LNCAP (cell line): Measurements from ENCODE around the gene PAPPA2.

Experiments used
- CTCF ChIP-seq: fragments of 450-650 bp; IDR thresholded peaks from 2 replicates; pipeline ENCODE4 v1.5.1; 2017; ENCODE audit warnings: mild to moderate bottlenecking

The PAPPA2 gene

GRCh38 chr1:176531036-176531435 lies 68.1 kb downstream of the PAPPA2 start:
- TF ChIP-seq CTCF: no peak

DNA sequence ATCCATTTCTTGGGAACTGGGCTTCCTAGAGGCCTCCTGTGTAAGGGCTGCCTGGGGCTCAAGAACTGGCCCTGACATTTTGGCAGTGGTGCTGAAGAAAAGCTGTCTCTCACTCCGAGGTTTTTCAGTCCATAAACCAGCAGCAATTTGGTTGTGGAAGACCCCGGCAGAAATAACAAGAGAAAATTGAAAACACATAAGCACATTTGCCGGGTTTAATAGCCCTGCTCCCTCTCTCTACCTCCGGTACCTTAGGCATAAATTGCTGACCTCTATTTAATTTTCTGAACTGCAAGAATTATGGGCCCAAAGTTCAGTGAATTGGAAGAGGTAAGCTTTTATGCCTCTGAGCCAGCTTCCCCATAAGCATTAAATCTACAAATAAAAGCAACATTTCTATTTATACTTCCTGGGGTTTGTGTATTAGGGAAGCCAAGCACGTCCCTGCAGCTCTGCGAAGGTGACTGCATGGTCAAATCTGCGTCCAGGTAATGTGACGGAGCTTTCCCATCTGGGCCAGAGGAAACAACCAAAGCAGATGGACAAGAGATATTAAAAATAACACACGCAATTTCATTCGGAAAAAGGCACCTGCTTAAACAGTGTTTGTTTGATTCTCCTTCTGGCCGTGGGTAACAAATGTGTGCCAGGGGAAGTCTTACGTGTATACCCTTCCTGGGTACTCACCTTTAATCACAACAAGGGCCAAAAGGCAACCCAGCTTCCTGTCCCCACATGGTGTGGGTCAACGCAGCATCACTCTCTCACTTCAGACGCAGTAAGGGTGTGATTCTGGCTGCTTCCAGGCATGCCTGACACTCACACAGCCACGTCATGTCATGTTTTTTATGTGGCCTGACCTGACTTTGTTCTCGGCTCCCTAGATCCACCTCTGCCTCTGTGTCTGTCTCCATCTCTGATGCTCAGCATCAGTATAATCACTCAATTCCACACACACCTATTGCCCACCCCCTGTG lies 69.2 kb downstream of the PAPPA2 start:
- TF ChIP-seq CTCF: no peak

GRCh38 chr1:176533020-176533419 lies 70.0 kb downstream of the PAPPA2 start:
- no peak for TF ChIP-seq CTCF

- TF ChIP-seq CTCF: no peak
These were observed 73.6 kb downstream of the PAPPA2 start for GRCh38 chr1:176536588-176536987.

GRCh38 chr1:176539018-176539417 lies 76.0 kb downstream of the PAPPA2 start:
- TF ChIP-seq CTCF: no peak

- TF ChIP-seq CTCF: no peak
These were observed 77.5 kb downstream of the PAPPA2 start for GRCh38 chr1:176540428-176540827.

DNA sequence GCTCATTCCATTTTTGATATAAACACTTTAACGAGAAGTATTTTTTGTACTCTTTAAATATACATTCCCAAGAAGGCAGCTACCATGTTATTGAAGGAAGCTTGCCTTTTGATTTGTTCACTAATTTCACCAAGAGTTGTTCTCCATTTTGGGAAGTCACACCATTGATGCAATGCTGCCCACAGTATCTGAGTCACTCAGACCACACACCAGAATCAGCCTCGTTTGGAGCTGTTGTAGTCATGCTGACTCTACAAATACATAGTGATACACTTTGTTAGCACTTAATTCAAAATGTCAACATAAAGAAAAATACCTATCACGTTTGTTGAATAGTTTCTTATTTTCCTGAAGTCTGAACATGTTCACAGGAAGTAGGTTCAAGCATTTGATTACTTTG lies 78.7 kb downstream of the PAPPA2 start:
- TF ChIP-seq CTCF: no peak
